ENCODE results near the gene DNASE1L3. TPM values are rescaled to one million over a fixed set of nuclear protein-coding genes. Genes with fewer than 3 reads are reported as not detected.

DNASE1L3 gene
- total and polyA plus RNA-seq, 2 of the 8 experiments (the other 6 are each of a cell fraction or from before 2014, with no cell fraction given): not detected

DNA sequence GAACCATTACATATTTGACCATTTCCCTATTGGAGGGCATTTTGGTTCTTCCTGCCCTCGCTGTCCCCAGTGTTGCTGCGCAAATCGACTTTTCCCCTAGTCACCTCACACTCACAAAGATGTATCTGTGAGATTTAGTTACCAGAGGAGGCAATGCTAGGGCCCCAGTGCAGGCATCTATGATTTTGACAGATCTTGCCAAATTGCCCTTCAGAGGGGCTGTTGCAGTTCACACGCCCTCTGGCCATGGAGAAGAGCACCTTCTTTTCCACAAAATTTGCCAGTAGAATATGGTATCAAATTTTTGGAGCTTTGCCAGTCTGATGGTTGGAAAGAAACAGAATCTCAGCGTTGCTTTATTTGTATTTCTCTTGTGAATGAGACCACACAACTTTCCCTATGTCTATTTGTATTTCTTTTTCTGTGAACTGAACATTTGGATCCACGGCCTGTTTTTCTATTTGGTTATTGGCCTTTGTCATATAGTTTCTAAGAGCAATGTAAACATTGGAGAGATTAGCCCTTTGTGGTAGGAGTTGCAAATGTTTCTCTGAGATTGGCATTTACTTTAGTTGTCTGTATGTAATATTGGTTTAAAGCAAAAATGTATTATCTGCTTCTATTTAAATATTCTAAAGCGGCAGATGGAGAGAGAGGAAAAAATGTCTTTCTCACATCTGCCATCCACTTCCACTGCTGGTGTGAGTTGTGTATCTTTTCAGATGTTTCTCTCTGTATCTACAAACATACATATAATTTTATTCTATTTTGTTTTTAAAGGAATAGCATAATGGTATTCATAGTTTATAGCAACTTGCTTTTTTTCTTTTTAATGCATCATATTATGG is 66.1 kb downstream of the DNASE1L3 start:
- peaks cover 13 to 76% (median 67%) of the 10 kb centered on the region in 4 experiments; a peak in 7 of 8 replicates for H3K36me3 ChIP-seq (ENCODE audit: control insufficient read depth in 2 of 4, insufficient read depth in 4 of 4, low read length in 3 of 4)
- no peaks in the 10 kb centered on the region for H3K23me2 ChIP-seq (ENCODE audit: low read depth, low read length)
- no peak overlapping the region for H2BK12ac ChIP-seq (ENCODE audit: low read depth, low read length)
- H3K27ac ChIP-seq (ENCODE audit: low read depth, low read length): no peak overlapping the region
- H3K4me2 ChIP-seq (ENCODE audit: insufficient read depth in 1 of 2, low read depth in 2 of 2, low read length in 2 of 2): no peak overlapping the region
- H3K27me3 ChIP-seq (replicated peaks in 1 of 4; ENCODE audit: control insufficient read depth in 3 of 4, extremely low read depth in 1 of 4, insufficient read depth in 3 of 4, low read length in 3 of 4): no peaks in the 10 kb centered on the region
- H4K8ac ChIP-seq (ENCODE audit: extremely low read depth, insufficient read depth, low read length): no peak overlapping the region
- no peak overlapping the region for H4K5ac ChIP-seq (ENCODE audit: insufficient read length, low read depth, low read length)
- H4K91ac ChIP-seq (replicated peaks; ENCODE audit: insufficient read length, low read length): no peak overlapping the region
- no peak for FAIRE-seq
- H2BK120ac ChIP-seq (replicated peaks; ENCODE audit: low read depth, low read length): no peak overlapping the region
- H3K18ac ChIP-seq (ENCODE audit: extremely low read depth, low read length): no peak overlapping the region
- no peaks in the 10 kb centered on the region for H3K9me3 ChIP-seq (ENCODE audit: insufficient read depth in 2 of 2, low read depth in 1 of 2, low read length in 1 of 2)
- H2BK20ac ChIP-seq (ENCODE audit: low read length): no peak overlapping the region
- no peak overlapping the region for H2BK5ac ChIP-seq (ENCODE audit: low read depth, low read length)
- no peak overlapping the region for H3K14ac ChIP-seq (ENCODE audit: insufficient read length)
- H3K4me3 ChIP-seq (ENCODE audit: extremely low read depth in 1 of 4, insufficient read depth in 2 of 4, low read depth in 3 of 4, low read length in 4 of 4): no peak overlapping the region
- no peak for DNase-seq (ENCODE audit: low read depth in 1 of 2, low spot score in 2 of 2)
- no peak overlapping the region for H3K23ac ChIP-seq (ENCODE audit: insufficient read length)
- TF ChIP-seq SP2 (IDR thresholded peaks at IDR 0.05; ENCODE audit: low read length): no peak
- no peak for TF ChIP-seq SUZ12 (IDR thresholded peaks at IDR 0.05; ENCODE audit: low read length)
- TF ChIP-seq JUN (IDR thresholded peaks at IDR 0.05; ENCODE audit: low read depth, low read length): no peak
- TF ChIP-seq JUND (IDR thresholded peaks at IDR 0.05; ENCODE audit: low read length): no peak
- TF ChIP-seq TAF1 (IDR thresholded peaks at IDR 0.05; ENCODE audit: low read depth, low read length): no peak
- TF ChIP-seq POU5F1 (IDR thresholded peaks at IDR 0.05; ENCODE audit: low read depth, low read length): no peak
- TF ChIP-seq, protein P1, sequence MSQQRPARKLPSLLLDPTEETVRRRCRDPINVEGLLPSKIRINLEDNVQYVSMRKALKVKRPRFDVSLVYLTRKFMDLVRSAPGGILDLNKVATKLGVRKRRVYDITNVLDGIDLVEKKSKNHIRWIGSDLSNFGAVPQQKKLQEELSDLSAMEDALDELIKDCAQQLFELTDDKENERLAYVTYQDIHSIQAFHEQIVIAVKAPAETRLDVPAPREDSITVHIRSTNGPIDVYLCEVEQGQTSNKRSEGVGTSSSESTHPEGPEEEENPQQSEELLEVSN (IDR thresholded peaks at IDR 0.05): no peak
- TF ChIP-seq GTF2F1 (IDR thresholded peaks at IDR 0.05; ENCODE audit: borderline replicate concordance, low read depth, low read length): no peak
- no peak for TF ChIP-seq CHD1 (IDR thresholded peaks at IDR 0.05; ENCODE audit: low read depth, low read length)
- no peak overlapping the region for H2BK15ac ChIP-seq (ENCODE audit: low read length)
- ChIA-PET CTCF (ENCODE audit: partially characterized antibody) (no interaction called here), POLR2A (ENCODE audit: partially characterized antibody) (no interaction called here)
- peaks cover 0 to 4% of the 10 kb centered on the region in 2 experiments for H4K20me1 ChIP-seq (replicated peaks in 1 of 2; ENCODE audit: control insufficient read depth in 1 of 2, insufficient read depth in 2 of 2, low read length in 2 of 2)
- H3K79me2 ChIP-seq (ENCODE audit: control insufficient read depth in 1 of 2, insufficient read depth in 2 of 2, low read length in 2 of 2): no peaks in the 10 kb centered on the region
- WGBS, 2 experiments (ENCODE audit: extremely low coverage in 1 of 2, insufficient coverage in 1 of 2, insufficient read length in 1 of 2, insufficient replicate concordance in 2 of 2, low coverage in 1 of 2, low lambda C conversion rate in 2 of 2, missing lambda C conversion rate in 1 of 2): 92% methylated on average over 7 of the region's 7 CpGs; no CpG with 5 or more reads in 1 of the 2 experiments
- H3K56ac ChIP-seq (replicated peaks; ENCODE audit: insufficient read length, low read depth, low read length): no peak overlapping the region
- H2AK5ac ChIP-seq (ENCODE audit: low read depth, low read length): no peak overlapping the region
- H2AFZ ChIP-seq (ENCODE audit: low read length): no peak overlapping the region
- no peak overlapping the region for H3K9ac ChIP-seq (replicated peaks in 1 of 4; ENCODE audit: extremely low read depth in 1 of 4, low read depth in 3 of 4, low read length in 3 of 4)
- H3K4ac ChIP-seq (replicated peaks; ENCODE audit: insufficient read length, low read depth, low read length): no peak overlapping the region
- H3K4me1 ChIP-seq (replicated peaks in 1 of 4; ENCODE audit: control insufficient read depth in 3 of 4, insufficient read depth in 4 of 4, low read length in 3 of 4): no peaks in the 10 kb centered on the region; a peak in 1 of 7 replicates
- H3K79me1 ChIP-seq (ENCODE audit: low read depth, low read length): peaks cover 3% of the 10 kb centered on the region; the same call in 1 of the 2 replicates

Data from H1 (cell line).